Measurements from ENCODE around the gene IFT88.

IFT88 gene

GRCh38 chr13:20525144-20525600 is 41.8 kb upstream of the IFT88 start:
- ATAC-seq, result peak; percentile 6; the same call in 1 of the 3 replicates
- TF ChIP-seq BACH2 (CRISPR knock-in tag; IDR thresholded peaks at IDR 0.05; ENCODE audit: borderline replicate concordance), result no peak
- no peak for TF ChIP-seq RARB (CRISPR knock-in tag; IDR thresholded peaks at IDR 0.05)
- TF ChIP-seq ZFP30 (CRISPR knock-in tag; IDR thresholded peaks at IDR 0.05), result no peak
- no peak for TF ChIP-seq CSRNP3 (CRISPR knock-in tag; IDR thresholded peaks at IDR 0.05)
- no peak for TF ChIP-seq GLIS3 (CRISPR knock-in tag; IDR thresholded peaks at IDR 0.05)
- TF ChIP-seq PATZ1 (CRISPR knock-in tag; IDR thresholded peaks at IDR 0.05; ENCODE audit: borderline replicate concordance), result no peak
- TF ChIP-seq, protein P1, sequence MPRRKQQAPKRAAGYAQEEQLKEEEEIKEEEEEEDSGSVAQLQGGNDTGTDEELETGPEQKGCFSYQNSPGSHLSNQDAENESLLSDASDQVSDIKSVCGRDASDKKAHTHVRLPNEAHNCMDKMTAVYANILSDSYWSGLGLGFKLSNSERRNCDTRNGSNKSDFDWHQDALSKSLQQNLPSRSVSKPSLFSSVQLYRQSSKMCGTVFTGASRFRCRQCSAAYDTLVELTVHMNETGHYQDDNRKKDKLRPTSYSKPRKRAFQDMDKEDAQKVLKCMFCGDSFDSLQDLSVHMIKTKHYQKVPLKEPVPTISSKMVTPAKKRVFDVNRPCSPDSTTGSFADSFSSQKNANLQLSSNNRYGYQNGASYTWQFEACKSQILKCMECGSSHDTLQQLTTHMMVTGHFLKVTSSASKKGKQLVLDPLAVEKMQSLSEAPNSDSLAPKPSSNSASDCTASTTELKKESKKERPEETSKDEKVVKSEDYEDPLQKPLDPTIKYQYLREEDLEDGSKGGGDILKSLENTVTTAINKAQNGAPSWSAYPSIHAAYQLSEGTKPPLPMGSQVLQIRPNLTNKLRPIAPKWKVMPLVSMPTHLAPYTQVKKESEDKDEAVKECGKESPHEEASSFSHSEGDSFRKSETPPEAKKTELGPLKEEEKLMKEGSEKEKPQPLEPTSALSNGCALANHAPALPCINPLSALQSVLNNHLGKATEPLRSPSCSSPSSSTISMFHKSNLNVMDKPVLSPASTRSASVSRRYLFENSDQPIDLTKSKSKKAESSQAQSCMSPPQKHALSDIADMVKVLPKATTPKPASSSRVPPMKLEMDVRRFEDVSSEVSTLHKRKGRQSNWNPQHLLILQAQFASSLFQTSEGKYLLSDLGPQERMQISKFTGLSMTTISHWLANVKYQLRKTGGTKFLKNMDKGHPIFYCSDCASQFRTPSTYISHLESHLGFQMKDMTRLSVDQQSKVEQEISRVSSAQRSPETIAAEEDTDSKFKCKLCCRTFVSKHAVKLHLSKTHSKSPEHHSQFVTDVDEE (CRISPR knock-in tag; IDR thresholded peaks at IDR 0.05), result no peak
- no peak for TF ChIP-seq CSDC2 (CRISPR knock-in tag; IDR thresholded peaks at IDR 0.05)
- no peak for TF ChIP-seq ZNF565 (CRISPR knock-in tag; conservative IDR thresholded peaks at IDR 0.05; ENCODE audit: low read depth)
- no peak for TF ChIP-seq ZNF70 (CRISPR knock-in tag; IDR thresholded peaks at IDR 0.05)
- no peak for TF ChIP-seq ARNTL (CRISPR knock-in tag; IDR thresholded peaks at IDR 0.05; ENCODE audit: borderline replicate concordance, low read depth)
- TF ChIP-seq ESRRG (CRISPR knock-in tag; IDR thresholded peaks at IDR 0.05), result no peak
- TF ChIP-seq ZC3H10 (CRISPR knock-in tag; IDR thresholded peaks at IDR 0.05), result no peak
- no peak for TF ChIP-seq ISL1 (CRISPR knock-in tag; IDR thresholded peaks at IDR 0.05)
- no peak for TF ChIP-seq POU6F1 (CRISPR knock-in tag; IDR thresholded peaks at IDR 0.05; ENCODE audit: borderline replicate concordance, low read depth)

DNA sequence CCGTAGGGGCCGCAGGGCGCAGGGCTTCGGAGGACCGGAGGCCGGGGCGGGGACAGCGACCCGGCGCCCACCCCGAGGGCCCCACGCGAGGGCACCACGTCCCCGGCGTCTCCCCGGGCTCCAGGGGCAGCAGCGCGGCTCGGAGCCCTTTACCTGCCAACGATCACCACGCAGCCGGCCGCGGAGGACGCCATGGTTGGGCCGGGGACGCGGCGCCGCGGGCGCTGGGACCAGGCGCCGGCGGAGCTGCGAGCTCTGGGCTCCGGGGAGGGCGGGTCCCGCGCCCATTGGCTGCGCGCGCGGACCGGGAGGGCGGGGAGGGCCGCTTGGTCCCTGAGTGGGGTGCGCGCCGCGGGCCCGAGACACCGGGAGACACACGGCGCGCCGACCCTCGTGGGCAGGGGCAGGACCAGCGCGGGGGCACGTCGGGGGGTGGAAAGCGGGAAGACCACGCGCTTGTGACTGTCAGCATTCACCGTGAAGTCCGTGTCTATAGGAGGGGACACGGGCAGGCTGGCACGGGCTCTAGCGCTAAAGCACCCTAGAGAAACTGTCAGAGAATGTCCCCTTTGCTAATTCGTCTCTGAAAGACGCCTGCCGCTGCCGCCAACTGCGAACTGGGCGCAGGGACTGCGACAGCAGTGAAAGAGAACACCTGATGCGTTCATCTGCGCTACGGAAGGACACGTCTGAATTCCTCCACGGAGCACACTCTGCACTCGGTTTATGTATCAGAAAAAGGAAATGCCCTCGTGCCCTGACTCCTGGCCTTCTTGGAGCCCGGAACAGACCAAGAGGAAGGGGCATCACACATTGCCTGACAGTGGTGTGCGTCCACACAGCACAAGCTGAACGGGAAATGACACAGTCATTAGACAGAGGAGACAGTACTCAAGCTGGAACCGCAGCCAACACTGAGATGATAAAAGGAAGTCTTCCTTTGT is 41.1 kb upstream of the IFT88 start, which contains the start of gene CRYL1:
Gene CRYL1 (minus strand): TSS at position 257 of the 944 bp plus-strand sequence. CDS start 63 bp downstream, at position 194.
- TF ChIP-seq PPARA (CRISPR knock-in tag; IDR thresholded peaks at IDR 0.05; ENCODE audit: borderline replicate concordance) (no peak), ZFP30 (CRISPR knock-in tag; IDR thresholded peaks at IDR 0.05) (no peak), SNAI2 (CRISPR knock-in tag; IDR thresholded peaks at IDR 0.05) (no peak)
- peak; percentile 96 for ATAC-seq

GRCh38 chr13:20526664-20527063 is 40.3 kb upstream of the IFT88 start:
- ATAC-seq, result peak; percentile 34

More at GRCh38 chr13:20526664-20527063, 40.3 kb upstream of the IFT88 start:
- no peak for TF ChIP-seq BACH2 (CRISPR knock-in tag; IDR thresholded peaks at IDR 0.05; ENCODE audit: borderline replicate concordance)
- TF ChIP-seq GLIS3 (CRISPR knock-in tag; IDR thresholded peaks at IDR 0.05), result no peak
- no peak for TF ChIP-seq ZNF8 (CRISPR knock-in tag; IDR thresholded peaks at IDR 0.05)
- TF ChIP-seq TCF4 (CRISPR knock-in tag; IDR thresholded peaks at IDR 0.05; ENCODE audit: borderline replicate concordance), result no peak
- TF ChIP-seq, protein P1 (CRISPR knock-in tag; IDR thresholded peaks at IDR 0.05), result no peak
- TF ChIP-seq ZFP30 (CRISPR knock-in tag; IDR thresholded peaks at IDR 0.05), result no peak
- TF ChIP-seq ZC3H10 (CRISPR knock-in tag; IDR thresholded peaks at IDR 0.05), result no peak
- no peak for TF ChIP-seq CSDC2 (CRISPR knock-in tag; IDR thresholded peaks at IDR 0.05)
- no peak for TF ChIP-seq RARB (CRISPR knock-in tag; IDR thresholded peaks at IDR 0.05)
- TF ChIP-seq ISL1 (CRISPR knock-in tag; IDR thresholded peaks at IDR 0.05), result no peak
- no peak for TF ChIP-seq CSRNP3 (CRISPR knock-in tag; IDR thresholded peaks at IDR 0.05)
- no peak for TF ChIP-seq SNAI2 (CRISPR knock-in tag; IDR thresholded peaks at IDR 0.05)
